ENCODE data around the gene AMDHD1. TPM values are rescaled to one million over a fixed set of nuclear protein-coding genes. Genes with fewer than 3 reads are reported as not detected.

Gene AMDHD1
- polyA plus RNA-seq, 1 experiment, result 0.09 TPM

GRCh38 chr12:95918194-95918993, 24.7 kb upstream of the AMDHD1 start:
- no peak for DNase-seq (ENCODE audit: low read depth)
- POLR2A ChIA-PET, result no interaction called here
- peak; percentile 86 for TF ChIP-seq CTCF (IDR thresholded peaks at IDR 0.05; ENCODE audit: insufficient read depth, low read depth, low read length)
- no peaks in the 10 kb centered on the region for H3K36me3 ChIP-seq (ENCODE audit: control insufficient read depth, insufficient read depth, low read length)
- H3K27me3 ChIP-seq (ENCODE audit: control insufficient read depth, insufficient read depth, low read length), result 0 out of 2 replicates have a peak, but pooled peaks cover 2% of the 10 kb centered on the region
- no peak overlapping the region for H3K4me3 ChIP-seq (ENCODE audit: low read depth, low read length)
- CTCF ChIA-PET, result interaction anchor here (0.7 to 4.7 kb wide), 19 partner anchors 10 to 598 kb away, joined by 3 to 41 read pairs (median 5); partner anchors contain the start of genes CCDC38 and HAL

GRCh38 chr12:95919110-95919509, 24.0 kb upstream of the AMDHD1 start:
- Histone ChIP-seq H3K36me3 (ENCODE audit: control insufficient read depth, insufficient read depth, low read length) (no peaks in the 10 kb centered on the region), H3K27me3 (ENCODE audit: control insufficient read depth, insufficient read depth, low read length) (0 out of 2 replicates have a peak, but pooled peaks cover 2% of the 10 kb centered on the region), H3K4me3 (ENCODE audit: low read depth, low read length) (no peak overlapping the region)
- DNase-seq (ENCODE audit: low read depth), result no peak
- ChIA-PET CTCF (interaction anchor here (0.7 to 4.7 kb wide), 18 partner anchors 10 to 597 kb away, joined by 3 to 41 read pairs (median 5); partner anchors contain the start of genes CCDC38 and HAL), POLR2A (no interaction called here)
- no peak for TF ChIP-seq CTCF (IDR thresholded peaks at IDR 0.05; ENCODE audit: insufficient read depth, low read depth, low read length)

- no peak for DNase-seq (ENCODE audit: low read depth)
- CTCF ChIA-PET, result no interaction called here
- no peak for TF ChIP-seq CTCF (IDR thresholded peaks at IDR 0.05; ENCODE audit: insufficient read depth, low read depth, low read length)
- Histone ChIP-seq H3K4me3 (ENCODE audit: low read depth, low read length) (no peak overlapping the region), H3K36me3 (ENCODE audit: control insufficient read depth, insufficient read depth, low read length) (no peaks in the 10 kb centered on the region), H3K27me3 (ENCODE audit: control insufficient read depth, insufficient read depth, low read length) (0 out of 2 replicates have a peak, but pooled peaks cover 2% of the 10 kb centered on the region)
- POLR2A ChIA-PET, result no interaction called here
Observed at GRCh38 chr12:95922231-95922630, 20.9 kb upstream of the AMDHD1 start.

- no peak for DNase-seq (ENCODE audit: low read depth)
- ChIA-PET POLR2A (no interaction called here), CTCF (interaction anchor here (2.4 kb wide), 1 partner anchor 23 kb away, joined by 14 read pairs; no protein-coding TSS in a partner anchor)
- H3K36me3 ChIP-seq (ENCODE audit: control insufficient read depth, insufficient read depth, low read length), result no peaks in the 10 kb centered on the region
- no peaks in the 10 kb centered on the region for H3K27me3 ChIP-seq (ENCODE audit: control insufficient read depth, insufficient read depth, low read length)
- TF ChIP-seq CTCF (IDR thresholded peaks at IDR 0.05; ENCODE audit: insufficient read depth, low read depth, low read length), result no peak
- no peak overlapping the region for H3K4me3 ChIP-seq (ENCODE audit: low read depth, low read length)
Observed at GRCh38 chr12:95940514-95940913, 2.6 kb upstream of the AMDHD1 start.

GRCh38 chr12:95942101-95942523, 1.0 kb upstream of the AMDHD1 start:
- ChIA-PET CTCF (interaction anchor here (0.8 to 2.4 kb wide), 2 partner anchors 24 to 57 kb away, joined by 3 to 14 read pairs; no protein-coding TSS in a partner anchor), POLR2A (no interaction called here)
- peak overlapping the region; percentile 53 for H3K4me3 ChIP-seq (ENCODE audit: low read depth, low read length)
- TF ChIP-seq CTCF (IDR thresholded peaks at IDR 0.05; ENCODE audit: insufficient read depth, low read depth, low read length), result no peak
- H3K36me3 ChIP-seq (ENCODE audit: control insufficient read depth, insufficient read depth, low read length), result no peaks in the 10 kb centered on the region
- no peak for DNase-seq (ENCODE audit: low read depth)
- no peaks in the 10 kb centered on the region for H3K27me3 ChIP-seq (ENCODE audit: control insufficient read depth, insufficient read depth, low read length)

Data from BJ (cell line).